HEK293 (cell line): Measurements from ENCODE around the gene CD40.

Experiments used
- ATF2 ChIP-seq: fragments of 450-650 bp; formaldehyde crosslinking; IDR thresholded peaks from 2 replicates; pipeline ENCODE4 v1.5.1; 2016; ENCODE audit warnings: missing biosample characterization, missing genetic modification characterization, low read depth
- GLIS1 ChIP-seq: fragments of 450-650 bp; formaldehyde crosslinking; IDR thresholded peaks from 2 replicates; pipeline ENCODE4 v1.5.1; 2016; ENCODE audit warnings: missing biosample characterization, missing genetic modification characterization
- GLIS2 ChIP-seq: fragments of 450-650 bp; formaldehyde crosslinking; IDR thresholded peaks from 2 replicates; pipeline ENCODE4 v1.5.1; 2016; ENCODE audit warnings: missing biosample characterization, missing genetic modification characterization
- KLF7 ChIP-seq: fragments of 450-650 bp; formaldehyde crosslinking; IDR thresholded peaks from 2 replicates; pipeline ENCODE4 v1.5.1; 2016; ENCODE audit warnings: missing biosample characterization, missing genetic modification characterization, borderline replicate concordance
- PATZ1 ChIP-seq: fragments of 450-650 bp; formaldehyde crosslinking; IDR thresholded peaks from 2 replicates; pipeline ENCODE4 v1.5.1; 2016; ENCODE audit warnings: missing biosample characterization, missing genetic modification characterization
- RBAK ChIP-seq: fragments of 450-650 bp; formaldehyde crosslinking; IDR thresholded peaks from 2 replicates; pipeline ENCODE4 v1.5.1; 2016; ENCODE audit warnings: missing biosample characterization, missing genetic modification characterization
- SCRT2 ChIP-seq: fragments of 450-650 bp; formaldehyde crosslinking; IDR thresholded peaks from 2 replicates; pipeline ENCODE4 v1.5.1; 2016; ENCODE audit warnings: missing biosample characterization, missing genetic modification characterization
- WT1 ChIP-seq: fragments of 450-650 bp; formaldehyde crosslinking; IDR thresholded peaks from 2 replicates; pipeline ENCODE4 v1.5.1; 2016; ENCODE audit warnings: missing biosample characterization, missing genetic modification characterization
- ZBTB8A ChIP-seq: fragments of 450-650 bp; formaldehyde crosslinking; IDR thresholded peaks from 2 replicates; pipeline ENCODE4 v1.5.1; 2016; ENCODE audit warnings: missing biosample characterization, missing genetic modification characterization
- ZEB2 ChIP-seq: fragments of 450-650 bp; formaldehyde crosslinking; IDR thresholded peaks from 2 replicates; pipeline ENCODE4 v1.5.1; 2016; ENCODE audit warnings: missing biosample characterization, missing genetic modification characterization
- ZNF10 ChIP-seq: fragments of 450-650 bp; formaldehyde crosslinking; IDR thresholded peaks from 2 replicates; pipeline ENCODE4 v1.5.1; 2017; ENCODE audit warnings: missing biosample characterization, missing genetic modification characterization
- ZNF121 ChIP-seq: fragments of 450-650 bp; formaldehyde crosslinking; IDR thresholded peaks from 2 replicates; pipeline ENCODE4 v1.5.1; 2016; ENCODE audit warnings: missing biosample characterization, missing genetic modification characterization
- ZNF157 ChIP-seq: fragments of 450-650 bp; formaldehyde crosslinking; IDR thresholded peaks from 2 replicates; pipeline ENCODE4 v1.5.1; 2016; ENCODE audit warnings: missing biosample characterization, missing genetic modification characterization
- ZNF175 ChIP-seq: fragments of 450-650 bp; formaldehyde crosslinking; IDR thresholded peaks from 2 replicates; pipeline ENCODE4 v1.5.1; 2016; ENCODE audit warnings: missing biosample characterization, missing genetic modification characterization
- ZNF2 ChIP-seq: fragments of 450-650 bp; formaldehyde crosslinking; IDR thresholded peaks from 2 replicates; pipeline ENCODE4 v1.5.1; 2016; ENCODE audit warnings: missing biosample characterization, missing genetic modification characterization
- ZNF221 ChIP-seq: fragments of 450-650 bp; formaldehyde crosslinking; IDR thresholded peaks from 2 replicates; pipeline ENCODE4 v1.5.1; 2017; ENCODE audit warnings: missing biosample characterization, missing genetic modification characterization, borderline replicate concordance
- ZNF354C ChIP-seq: fragments of 450-650 bp; formaldehyde crosslinking; IDR thresholded peaks from 2 replicates; pipeline ENCODE4 v1.5.1; 2016; ENCODE audit warnings: missing biosample characterization, missing genetic modification characterization, low read depth, borderline replicate concordance
- ZNF362 ChIP-seq: fragments of 450-650 bp; formaldehyde crosslinking; IDR thresholded peaks from 2 replicates; pipeline ENCODE4 v1.5.1; 2016; ENCODE audit warnings: missing biosample characterization, missing genetic modification characterization
- ZNF423 ChIP-seq: fragments of 450-650 bp; formaldehyde crosslinking; IDR thresholded peaks from 2 replicates; pipeline ENCODE4 v1.5.1; 2016; ENCODE audit warnings: missing biosample characterization, missing genetic modification characterization
- ZNF48 ChIP-seq: fragments of 450-650 bp; formaldehyde crosslinking; IDR thresholded peaks from 2 replicates; pipeline ENCODE4 v1.5.1; 2016; ENCODE audit warnings: missing biosample characterization, missing genetic modification characterization
- ZNF529 ChIP-seq: fragments of 450-650 bp; formaldehyde crosslinking; IDR thresholded peaks from 2 replicates; pipeline ENCODE4 v1.5.1; 2017; ENCODE audit warnings: missing genetic modification characterization, missing biosample characterization; ENCODE audit not compliant: insufficient replicate concordance
- ZNF548 ChIP-seq: fragments of 450-650 bp; formaldehyde crosslinking; IDR thresholded peaks from 2 replicates; pipeline ENCODE4 v1.5.1; 2016; ENCODE audit warnings: missing biosample characterization, missing genetic modification characterization
- ZNF549 ChIP-seq: fragments of 450-650 bp; IDR thresholded peaks from 2 replicates; pipeline ENCODE4 v1.5.1; 2018; ENCODE audit warnings: missing biosample characterization, missing genetic modification characterization, mild to moderate bottlenecking, inconsistent platforms, moderate library complexity
- ZNF561 ChIP-seq: fragments of 450-650 bp; IDR thresholded peaks from 2 replicates; pipeline ENCODE4 v1.5.1; 2018; ENCODE audit warnings: missing biosample characterization, missing genetic modification characterization, borderline replicate concordance
- ZNF580 ChIP-seq: fragments of 450-650 bp; formaldehyde crosslinking; IDR thresholded peaks from 2 replicates; pipeline ENCODE4 v1.5.1; 2016; ENCODE audit warnings: missing biosample characterization, missing genetic modification characterization
- ZNF585B ChIP-seq: fragments of 450-650 bp; formaldehyde crosslinking; IDR thresholded peaks from 2 replicates; pipeline ENCODE4 v1.5.1; 2016; ENCODE audit warnings: missing biosample characterization, missing genetic modification characterization
- ZNF596 ChIP-seq: fragments of 450-650 bp; IDR thresholded peaks from 2 replicates; pipeline ENCODE4 v1.5.0; 2018; ENCODE audit warnings: missing biosample characterization, mild to moderate bottlenecking, missing genetic modification characterization, moderate library complexity
- ZNF624 ChIP-seq: fragments of 450-650 bp; formaldehyde crosslinking; IDR thresholded peaks from 2 replicates; pipeline ENCODE4 v1.5.1; 2017; ENCODE audit warnings: missing biosample characterization, missing genetic modification characterization
- ZNF626 ChIP-seq: fragments of 450-650 bp; sonication (Bioruptor Pico); formaldehyde crosslinking; IDR thresholded peaks from 2 replicates; pipeline ENCODE4 v1.5.1; 2018; ENCODE audit warnings: missing biosample characterization, missing genetic modification characterization, inconsistent platforms
- ZNF658 ChIP-seq: fragments of 450-650 bp; formaldehyde crosslinking; IDR thresholded peaks from 2 replicates; pipeline ENCODE4; 2016; ENCODE audit warnings: missing biosample characterization, missing genetic modification characterization
- ZNF776 ChIP-seq: fragments of 450-650 bp; formaldehyde crosslinking; IDR thresholded peaks from 2 replicates; pipeline ENCODE4 v1.5.0; 2017; ENCODE audit warnings: missing biosample characterization, missing genetic modification characterization, borderline replicate concordance
- TF ChIP-seq, protein P1 (sequence below): fragments of 450-650 bp; formaldehyde crosslinking; IDR thresholded peaks from 2 replicates; pipeline ENCODE4 v1.5.1; 2017; ENCODE audit warnings: missing biosample characterization, missing genetic modification characterization
- TF ChIP-seq, protein P2 (sequence below): fragments of 450-650 bp; formaldehyde crosslinking; IDR thresholded peaks from 2 replicates; pipeline ENCODE4 v1.5.1; 2017; ENCODE audit warnings: missing biosample characterization, missing genetic modification characterization

CD40 gene

GRCh38 chr20:46089417-46090388 is 28.4 kb upstream of the CD40 start, which contains the start of gene NCOA5 (continued):
- TF ChIP-seq ZNF362 (tag by site-specific recombination) (no peak), ZNF548 (tag by site-specific recombination) (no peak), ZNF549 (tag by site-specific recombination) (no peak), GLIS1 (tag by site-specific recombination) (peak; percentile 79), ZNF221 (no peak), ZNF529 (tag by site-specific recombination) (no peak), ZNF354C (tag by site-specific recombination) (no peak), SCRT2 (0 out of 2 replicates have a peak, but pooled peaks have one; percentile 14), WT1 (tag by site-specific recombination) (peak; percentile 10; the same call in 1 of the 2 replicates), ZNF624 (no peak), ZNF626 (no peak), ZNF561 (tag by site-specific recombination) (peak; percentile 96), ZNF585B (no peak), ZNF658 (tag by site-specific recombination) (no peak), ZNF2 (0 out of 2 replicates have a peak, but pooled peaks have one; percentile 9), ZEB2 (tag by site-specific recombination) (peak; percentile 35; the same call in 1 of the 2 replicates), ZNF423 (tag by site-specific recombination) (no peak), GLIS2 (tag by site-specific recombination) (peak; percentile 73; the same call in 1 of the 2 replicates), ZNF596 (tag by site-specific recombination) (peak; percentile 65), ZNF580 (tag by site-specific recombination) (no peak), ZNF157 (no peak), ZNF48 (tag by site-specific recombination) (no peak), PATZ1 (tag by site-specific recombination) (peak; percentile 33; the same call in 1 of the 2 replicates), RBAK (tag by site-specific recombination) (no peak), ZNF10 (tag by site-specific recombination) (peak; percentile 42; the same call in 1 of the 2 replicates), ATF2 (tag by site-specific recombination) (no peak), KLF7 (tag by site-specific recombination) (no peak; the same call in 1 of the 2 replicates), ZBTB8A (tag by site-specific recombination) (peak; percentile 49), ZNF776 (tag by site-specific recombination) (no peak), ZNF121 (tag by site-specific recombination) (no peak), ZNF175 (tag by site-specific recombination) (no peak)
- TF ChIP-seq, protein P1, sequence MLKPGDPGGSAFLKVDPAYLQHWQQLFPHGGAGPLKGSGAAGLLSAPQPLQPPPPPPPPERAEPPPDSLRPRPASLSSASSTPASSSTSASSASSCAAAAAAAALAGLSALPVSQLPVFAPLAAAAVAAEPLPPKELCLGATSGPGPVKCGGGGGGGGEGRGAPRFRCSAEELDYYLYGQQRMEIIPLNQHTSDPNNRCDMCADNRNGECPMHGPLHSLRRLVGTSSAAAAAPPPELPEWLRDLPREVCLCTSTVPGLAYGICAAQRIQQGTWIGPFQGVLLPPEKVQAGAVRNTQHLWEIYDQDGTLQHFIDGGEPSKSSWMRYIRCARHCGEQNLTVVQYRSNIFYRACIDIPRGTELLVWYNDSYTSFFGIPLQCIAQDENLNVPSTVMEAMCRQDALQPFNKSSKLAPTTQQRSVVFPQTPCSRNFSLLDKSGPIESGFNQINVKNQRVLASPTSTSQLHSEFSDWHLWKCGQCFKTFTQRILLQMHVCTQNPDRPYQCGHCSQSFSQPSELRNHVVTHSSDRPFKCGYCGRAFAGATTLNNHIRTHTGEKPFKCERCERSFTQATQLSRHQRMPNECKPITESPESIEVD (tag by site-specific recombination) = no peak
- TF ChIP-seq, protein P2, sequence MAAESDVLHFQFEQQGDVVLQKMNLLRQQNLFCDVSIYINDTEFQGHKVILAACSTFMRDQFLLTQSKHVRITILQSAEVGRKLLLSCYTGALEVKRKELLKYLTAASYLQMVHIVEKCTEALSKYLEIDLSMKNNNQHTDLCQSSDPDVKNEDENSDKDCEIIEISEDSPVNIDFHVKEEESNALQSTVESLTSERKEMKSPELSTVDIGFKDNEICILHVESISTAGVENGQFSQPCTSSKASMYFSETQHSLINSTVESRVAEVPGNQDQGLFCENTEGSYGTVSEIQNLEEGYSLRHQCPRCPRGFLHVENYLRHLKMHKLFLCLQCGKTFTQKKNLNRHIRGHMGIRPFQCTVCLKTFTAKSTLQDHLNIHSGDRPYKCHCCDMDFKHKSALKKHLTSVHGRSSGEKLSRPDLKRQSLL (tag by site-specific recombination) = no peak
